ENCODE results near the gene TWF2.

Gene TWF2

GRCh38 chr3:52204337-52205073 is 34.5 kb downstream of the TWF2 start:
- DNase-seq (ENCODE audit: low read depth in 2 of 2, low spot score in 1 of 2): no peak

GRCh38 chr3:52203701-52204100 is 35.3 kb downstream of the TWF2 start:
- no peak for DNase-seq (ENCODE audit: low read depth in 2 of 2, low spot score in 1 of 2)

- DNase-seq (ENCODE audit: low read depth in 2 of 2, low spot score in 1 of 2): no peak
Measured at GRCh38 chr3:52202384-52203077, 36.4 kb downstream of the TWF2 start.

- DNase-seq (ENCODE audit: low read depth in 2 of 2, low spot score in 1 of 2): no peak
Measured at GRCh38 chr3:52200981-52201679, 37.8 kb downstream of the TWF2 start.

GRCh38 chr3:52198643-52199608 is 40.0 kb downstream of the TWF2 start:
- DNase-seq (ENCODE audit: low read depth in 2 of 2, low spot score in 1 of 2): no peak

- peak; percentile 85 to 86 for DNase-seq (ENCODE audit: low read depth in 2 of 2, low spot score in 1 of 2)
Measured at GRCh38 chr3:52197842-52198625, 40.9 kb downstream of the TWF2 start, which contains the start of gene ALAS1. ALAS1 (plus strand) TSS chr3:52198160; CDS start chr3:52199242, 1,082 bp downstream.

GRCh38 chr3:52197499-52197841 is 41.5 kb downstream of the TWF2 start:
- DNase-seq (ENCODE audit: low read depth in 2 of 2, low spot score in 1 of 2): no peak

GRCh38 chr3:52196977-52197376 is 42.0 kb downstream of the TWF2 start:
- no peak for DNase-seq (ENCODE audit: low read depth in 2 of 2, low spot score in 1 of 2)

GRCh38 chr3:52195823-52196331 is 43.1 kb downstream of the TWF2 start:
- no peak for DNase-seq (ENCODE audit: low read depth in 2 of 2, low spot score in 1 of 2)

GRCh38 chr3:52195291-52195597 is 43.7 kb downstream of the TWF2 start:
- DNase-seq (ENCODE audit: low read depth in 2 of 2, low spot score in 1 of 2): no peak

GRCh38 chr3:52194485-52195290 is 44.3 kb downstream of the TWF2 start:
- DNase-seq (ENCODE audit: low read depth in 2 of 2, low spot score in 1 of 2): no peak

- DNase-seq (ENCODE audit: low read depth in 2 of 2, low spot score in 1 of 2): no peak
Measured at GRCh38 chr3:52193065-52193464, 45.9 kb downstream of the TWF2 start.

GRCh38 chr3:52191663-52192062 is 47.3 kb downstream of the TWF2 start:
- no peak for DNase-seq (ENCODE audit: low read depth in 2 of 2, low spot score in 1 of 2)

GRCh38 chr3:52190294-52191074 is 48.5 kb downstream of the TWF2 start:
- no peak for DNase-seq (ENCODE audit: low read depth in 2 of 2, low spot score in 1 of 2)

- DNase-seq (ENCODE audit: low read depth in 2 of 2, low spot score in 1 of 2): no peak
Measured at GRCh38 chr3:52188556-52188955, 50.4 kb downstream of the TWF2 start.

GRCh38 chr3:52186729-52187128 is 52.2 kb downstream of the TWF2 start:
- no peak for DNase-seq (ENCODE audit: low read depth in 2 of 2, low spot score in 1 of 2)

- no peak for DNase-seq (ENCODE audit: low read depth in 2 of 2, low spot score in 1 of 2)
Measured at GRCh38 chr3:52185837-52186236, 53.1 kb downstream of the TWF2 start.

GRCh38 chr3:52185311-52185710 is 53.6 kb downstream of the TWF2 start:
- DNase-seq (ENCODE audit: low read depth in 2 of 2, low spot score in 1 of 2): no peak

- no peak for DNase-seq (ENCODE audit: low read depth in 2 of 2, low spot score in 1 of 2)
Measured at GRCh38 chr3:52184690-52185089, 54.3 kb downstream of the TWF2 start.

Measured in stimulated activated CD8-positive, alpha-beta memory T cell treated with anti-CD3 and anti-CD28 coated beads, Interleukin-4, amount 100 ng/mL, for 4 hours (primary cell).